ENCODE data around the gene UGDH.
"Not testable (repeated sequence)": the region's sequence is repeated elsewhere in the genome, so short reads cannot be mapped to it uniquely, and the experiment has no call there.

UGDH gene

GRCh38 chr4:39514888-39515401, 12.3 kb downstream of the UGDH start (continued):
- no peak for TF ChIP-seq ZFHX2 (tag by site-specific recombination; conservative IDR thresholded peaks at IDR 0.05)
- no peak for TF ChIP-seq BCL6B (tag by site-specific recombination; IDR thresholded peaks at IDR 0.05)
- no peak for TF ChIP-seq ZSCAN5A (tag by site-specific recombination; IDR thresholded peaks at IDR 0.05)
- no peak for TF ChIP-seq SETDB1 (IDR thresholded peaks at IDR 0.05; ENCODE audit: insufficient read length, low read length)
- TF ChIP-seq ZNF211 (tag by site-specific recombination; IDR thresholded peaks at IDR 0.05; ENCODE audit: low read depth): no peak
- no peak for TF ChIP-seq ZNF2 (tag by site-specific recombination; IDR thresholded peaks at IDR 0.05)

- CTCF ChIA-PET; POLR2A ChIA-PET; H3K9me3 ChIP-seq (ENCODE audit: control insufficient read depth, insufficient read depth, low read depth, low read length); H3K4me1 ChIP-seq (ENCODE audit: control insufficient read depth, insufficient read depth, low read length); H3K27ac ChIP-seq (ENCODE audit: extremely low read depth, low read depth, low read length); H3K4me3 ChIP-seq (ENCODE audit: low read depth, low read length): not testable (repeated sequence)
- peaks cover 17 to 21% of the 10 kb centered on the region in 2 experiments; a peak in 2 of 3 replicates for H3K36me3 ChIP-seq (ENCODE audit: control insufficient read depth in 2 of 2, insufficient read depth in 1 of 2, low read length in 2 of 2)
Observed at GRCh38 chr4:39514266-39514665, 13.0 kb downstream of the UGDH start.

GRCh38 chr4:39510348-39510929, 16.8 kb downstream of the UGDH start:
- no peaks in the 10 kb centered on the region; the same call in 1 of the 2 replicates for H3K4me1 ChIP-seq (ENCODE audit: control insufficient read depth, insufficient read depth, low read length)
- no peak overlapping the region for H3K27ac ChIP-seq (ENCODE audit: extremely low read depth, low read depth, low read length)
- ChIA-PET CTCF (interaction anchor here (0.7 kb wide), 1 partner anchor 31 kb away, joined by 3 read pairs; no protein-coding TSS in a partner anchor), POLR2A (interaction anchor here (1.7 kb wide), 1 partner anchor 17 kb away, joined by 7 read pairs; the partner anchor contains the start of gene UGDH)
- TF ChIP-seq ZNF792 (tag by site-specific recombination; IDR thresholded peaks at IDR 0.05) (no peak), ZNF112 (tag by site-specific recombination; IDR thresholded peaks at IDR 0.05) (no peak), ZNF311 (tag by site-specific recombination; IDR thresholded peaks at IDR 0.05; ENCODE audit: borderline replicate concordance) (no peak), ZBTB11 (tag by site-specific recombination; conservative IDR thresholded peaks at IDR 0.05; ENCODE audit: low read depth) (no peak), ZEB2 (tag by site-specific recombination; IDR thresholded peaks at IDR 0.05) (no peak), FEZF1 (tag by site-specific recombination; IDR thresholded peaks at IDR 0.05) (no peak), SP7 (tag by site-specific recombination; IDR thresholded peaks at IDR 0.05) (no peak), ZNF488 (tag by site-specific recombination; IDR thresholded peaks at IDR 0.05) (no peak), ZNF18 (tag by site-specific recombination; IDR thresholded peaks at IDR 0.05) (no peak), ZNF747 (tag by site-specific recombination; IDR thresholded peaks at IDR 0.05) (no peak), ZNF423 (tag by site-specific recombination; IDR thresholded peaks at IDR 0.05) (no peak)
- H3K9me3 ChIP-seq (ENCODE audit: control insufficient read depth, insufficient read depth, low read depth, low read length): no peaks in the 10 kb centered on the region
- H3K4me3 ChIP-seq (ENCODE audit: low read depth, low read length): no peak overlapping the region
- peaks cover 14 to 56% of the 10 kb centered on the region in 2 experiments for H3K36me3 ChIP-seq (ENCODE audit: control insufficient read depth in 2 of 2, insufficient read depth in 1 of 2, low read length in 2 of 2)
